DOHH2 (cell line): ENCODE measurements around the gene ARID3B.

Experiments used
- H3F3A ChIP-seq: fragments of 200-600 bp; sonication (generic), shearing (Covaris generic); 2 replicates; pipeline ENCODE4 v1.6.0; 2016; ENCODE audit warnings: antibody characterized with exemption, mild to moderate bottlenecking; ENCODE audit not compliant: control insufficient read depth, insufficient read depth
- H3K27ac ChIP-seq: fragments of 200-600 bp; sonication (generic); 2 replicates; pipeline ENCODE4 v1.5.1; 2014; ENCODE audit warnings: low read depth, mild to moderate bottlenecking, low read length, moderate library complexity
- H3K27me3 ChIP-seq: fragments of 200-600 bp; sonication (generic); 2 replicates; pipeline ENCODE4 v1.6.1; 2014; ENCODE audit warnings: mild to moderate bottlenecking, low read length, mixed read lengths; ENCODE audit not compliant: control insufficient read depth
- H3K36me3 ChIP-seq: fragments of 200-600 bp; sonication (generic); 2 replicates; pipeline ENCODE4 v1.6.1; 2014; ENCODE audit warnings: mild to moderate bottlenecking, low read length, moderate library complexity, mixed read lengths; ENCODE audit not compliant: control insufficient read depth
- H3K4me1 ChIP-seq: fragments of 200-600 bp; sonication (generic); 2 replicates; pipeline ENCODE4 v1.6.1; 2014; ENCODE audit warnings: mild to moderate bottlenecking, low read length, mixed read lengths; ENCODE audit not compliant: control insufficient read depth
- H3K4me2 ChIP-seq: fragments of 200-600 bp; sonication (generic); 2 replicates; pipeline ENCODE4 v1.6.0; 2014; ENCODE audit warnings: mild to moderate bottlenecking, low read length, moderate library complexity
- H3K4me3 ChIP-seq: fragments of 200-600 bp; sonication (generic); 2 replicates; pipeline ENCODE4 v1.5.1; 2014; ENCODE audit warnings: mild to moderate bottlenecking, low read length, mixed read lengths
- H3K79me2 ChIP-seq: fragments of 200-600 bp; sonication (generic); 2 replicates; pipeline ENCODE4 v1.6.1; 2014; ENCODE audit warnings: mild to moderate bottlenecking, low read length, mixed read lengths; ENCODE audit not compliant: control insufficient read depth
- H3K9me2 ChIP-seq: fragments of 200-600 bp; sonication (generic); replicated peaks from 2 replicates; pipeline ENCODE4 v1.6.1; 2014; ENCODE audit warnings: mild to moderate bottlenecking, low read length, mixed read lengths; ENCODE audit not compliant: control insufficient read depth
- H3K9me3 ChIP-seq: fragments of 200-600 bp; sonication (generic); 2 replicates; pipeline ENCODE4 v1.6.1; 2014; ENCODE audit warnings: antibody characterized with exemption, low read length, mixed read lengths; ENCODE audit not compliant: control insufficient read depth, insufficient read depth
- H4K20me1 ChIP-seq: fragments of 200-600 bp; sonication (generic); 2 replicates; pipeline ENCODE4 v1.6.0; 2014; ENCODE audit warnings: low read depth, mild to moderate bottlenecking, antibody characterized with exemption, low read length, moderate library complexity; ENCODE audit not compliant: control insufficient read depth, insufficient read depth
- EZH2phosphoT487 ChIP-seq: fragments of 200-600 bp; sonication (generic); IDR thresholded peaks from 2 replicates; pipeline ENCODE4 v1.6.1; 2017; ENCODE audit warnings: borderline replicate concordance, mild to moderate bottlenecking, antibody characterized with exemption, low read length, moderate library complexity, mixed read lengths
- TF ChIP-seq, protein P1 (sequence below): fragments of 200-600 bp; sonication (generic); IDR thresholded peaks from one replicate; pipeline ENCODE4 v1.5.1; 2014; ENCODE audit warnings: antibody characterized with exemption, mild to moderate bottlenecking, low read depth, low read length; ENCODE audit not compliant: poor library complexity, severe bottlenecking

The ARID3B gene

DNA sequence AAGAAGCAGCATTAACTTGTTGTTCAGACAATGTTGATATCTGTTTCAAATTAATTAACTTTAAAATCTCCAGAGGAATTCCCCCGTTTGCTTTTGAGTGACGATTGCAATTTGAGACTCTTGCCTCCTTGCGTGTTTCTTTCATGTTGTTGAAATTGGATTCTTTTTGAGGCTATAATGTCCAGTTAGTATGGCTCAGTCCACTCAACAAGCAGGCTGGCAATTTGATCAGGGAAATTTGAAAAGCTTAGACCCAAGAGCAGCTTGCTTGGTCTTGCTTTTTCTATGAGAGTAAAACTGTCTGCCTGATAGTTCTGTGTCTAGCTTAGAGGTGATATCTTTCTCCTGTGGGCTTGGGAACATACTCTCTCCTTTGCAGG is 2.0 kb downstream of the ARID3B start:
- H3K4me2 ChIP-seq = no peak overlapping the region
- no peaks in the 10 kb centered on the region for H3K9me2 ChIP-seq
- TF ChIP-seq, protein P1, sequence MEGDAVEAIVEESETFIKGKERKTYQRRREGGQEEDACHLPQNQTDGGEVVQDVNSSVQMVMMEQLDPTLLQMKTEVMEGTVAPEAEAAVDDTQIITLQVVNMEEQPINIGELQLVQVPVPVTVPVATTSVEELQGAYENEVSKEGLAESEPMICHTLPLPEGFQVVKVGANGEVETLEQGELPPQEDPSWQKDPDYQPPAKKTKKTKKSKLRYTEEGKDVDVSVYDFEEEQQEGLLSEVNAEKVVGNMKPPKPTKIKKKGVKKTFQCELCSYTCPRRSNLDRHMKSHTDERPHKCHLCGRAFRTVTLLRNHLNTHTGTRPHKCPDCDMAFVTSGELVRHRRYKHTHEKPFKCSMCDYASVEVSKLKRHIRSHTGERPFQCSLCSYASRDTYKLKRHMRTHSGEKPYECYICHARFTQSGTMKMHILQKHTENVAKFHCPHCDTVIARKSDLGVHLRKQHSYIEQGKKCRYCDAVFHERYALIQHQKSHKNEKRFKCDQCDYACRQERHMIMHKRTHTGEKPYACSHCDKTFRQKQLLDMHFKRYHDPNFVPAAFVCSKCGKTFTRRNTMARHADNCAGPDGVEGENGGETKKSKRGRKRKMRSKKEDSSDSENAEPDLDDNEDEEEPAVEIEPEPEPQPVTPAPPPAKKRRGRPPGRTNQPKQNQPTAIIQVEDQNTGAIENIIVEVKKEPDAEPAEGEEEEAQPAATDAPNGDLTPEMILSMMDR = no peak
- no peak for TF ChIP-seq EZH2phosphoT487
- H3K79me2 ChIP-seq = no peaks in the 10 kb centered on the region; the same call in 1 of the 2 replicates
- peaks cover 62% of the 10 kb centered on the region for H3K27me3 ChIP-seq
- no peaks in the 10 kb centered on the region for H3K9me3 ChIP-seq
- no peak overlapping the region for H3K4me3 ChIP-seq
- peaks cover 46% of the 10 kb centered on the region for H3K4me1 ChIP-seq
- H3F3A ChIP-seq = peaks cover 29% of the 10 kb centered on the region
- H3K36me3 ChIP-seq = peaks cover 6% of the 10 kb centered on the region
- H4K20me1 ChIP-seq = peaks cover 36% of the 10 kb centered on the region
- no peak overlapping the region for H3K27ac ChIP-seq

DNA sequence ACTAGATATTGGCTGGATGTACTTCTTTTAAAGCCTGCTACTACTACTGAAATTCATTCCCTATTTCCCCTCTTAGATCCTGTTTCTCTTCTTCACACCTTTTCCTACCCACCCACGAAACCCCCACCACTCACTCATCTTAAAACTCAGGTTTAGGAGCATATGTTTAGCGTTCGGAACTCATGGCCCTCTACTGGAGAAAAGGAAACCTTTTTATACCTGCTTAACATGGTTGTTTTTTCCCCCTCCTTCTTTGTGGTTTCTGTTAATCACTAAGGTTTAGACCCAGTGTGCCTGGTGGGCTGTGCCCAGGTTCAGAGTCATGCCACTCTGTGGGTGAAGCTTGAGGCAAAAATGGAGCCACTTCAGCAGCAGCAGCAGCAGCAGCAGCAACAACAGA is 2.6 kb downstream of the ARID3B start:
- H3K9me3 ChIP-seq = no peaks in the 10 kb centered on the region
- H3K27me3 ChIP-seq = peaks cover 67% of the 10 kb centered on the region
- peaks cover 6% of the 10 kb centered on the region for H3K36me3 ChIP-seq
- no peak overlapping the region for H3K4me3 ChIP-seq
- peaks cover 29% of the 10 kb centered on the region for H3F3A ChIP-seq
- H3K4me1 ChIP-seq = peaks cover 46% of the 10 kb centered on the region
- no peak overlapping the region for H3K27ac ChIP-seq
- no peaks in the 10 kb centered on the region; the same call in 1 of the 2 replicates for H3K79me2 ChIP-seq
- H3K9me2 ChIP-seq = no peaks in the 10 kb centered on the region
- H4K20me1 ChIP-seq = peaks cover 39% of the 10 kb centered on the region
- no peak overlapping the region for H3K4me2 ChIP-seq
- TF ChIP-seq, protein P1 = peak; percentile 49
- TF ChIP-seq EZH2phosphoT487 = no peak

DNA sequence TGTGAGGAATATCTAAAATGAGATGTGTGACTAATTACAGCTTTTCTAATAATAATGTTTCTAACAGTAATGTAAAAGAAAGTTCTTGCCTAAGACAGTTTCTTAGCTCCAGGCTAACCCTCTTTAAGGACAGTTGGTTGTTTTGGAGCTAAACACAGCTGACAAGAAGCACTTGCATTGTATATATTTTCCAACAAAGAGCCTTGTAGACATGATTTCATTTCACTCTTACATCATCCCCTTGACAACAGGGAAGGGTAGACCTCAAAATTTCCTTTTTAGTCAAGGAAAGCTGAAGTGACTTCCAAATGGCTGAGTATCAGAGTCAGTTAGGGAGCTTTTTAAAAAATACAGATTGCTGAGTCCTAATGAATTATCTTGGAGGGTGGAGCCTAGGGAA is 4.1 kb downstream of the ARID3B start:
- Histone ChIP-seq H3K4me2 (no peak overlapping the region), H3K36me3 (peaks cover 6% of the 10 kb centered on the region), H4K20me1 (peaks cover 39% of the 10 kb centered on the region), H3K79me2 (no peaks in the 10 kb centered on the region; the same call in 1 of the 2 replicates), H3F3A (peaks cover 29% of the 10 kb centered on the region), H3K27ac (no peak overlapping the region), H3K9me3 (no peaks in the 10 kb centered on the region), H3K4me3 (no peak overlapping the region), H3K9me2 (no peaks in the 10 kb centered on the region), H3K4me1 (peaks cover 37% of the 10 kb centered on the region), H3K27me3 (peaks cover 80% of the 10 kb centered on the region)
- no peak for TF ChIP-seq EZH2phosphoT487
- TF ChIP-seq, protein P1 = no peak
